GM21619 (cell line): ENCODE data around the gene THAP12.

Experiments used
- ATAC-seq: cut with Tn5 transposase; IDR thresholded peaks from one replicate; pipeline ENCODE4 v1.9.1; 2021; ENCODE audit not compliant: unreplicated experiment

The THAP12 gene

DNA sequence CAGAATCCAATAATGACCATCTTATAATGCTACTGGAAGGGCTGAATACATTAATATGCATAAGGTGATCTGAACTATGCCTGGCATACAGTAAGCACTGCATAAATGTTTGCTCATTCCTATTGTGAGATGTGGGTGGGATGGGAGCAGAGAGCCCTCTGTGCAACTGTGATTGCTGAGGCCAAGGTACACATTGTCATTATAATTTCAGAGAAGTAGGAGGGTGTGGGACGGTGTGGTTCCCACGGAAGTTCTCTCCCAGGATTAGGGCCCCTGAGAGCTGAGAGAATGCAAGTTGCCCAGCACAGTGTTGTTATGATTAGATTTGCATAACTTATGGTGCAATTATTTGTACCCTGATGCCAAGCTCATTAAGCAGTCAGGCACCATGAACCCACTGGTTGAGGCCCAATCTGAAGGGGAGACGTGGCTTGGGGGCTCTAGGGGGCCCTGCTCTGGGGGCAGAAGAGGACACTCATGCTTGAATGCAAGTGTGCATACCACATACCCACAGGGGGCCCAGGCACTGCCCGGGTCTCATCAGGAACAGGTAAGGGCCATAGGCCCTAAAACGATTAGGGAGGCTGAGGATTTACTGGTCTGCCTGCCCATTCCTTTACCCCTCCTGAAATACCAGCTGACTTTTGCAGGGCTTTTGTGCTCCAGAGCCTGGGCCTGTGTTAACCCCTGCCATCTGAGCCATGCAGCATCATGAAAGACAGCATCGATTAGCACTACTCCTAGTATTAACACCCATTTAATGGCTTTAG, 72.8 kb downstream of the THAP12 start:
- ATAC-seq: no peak

DNA sequence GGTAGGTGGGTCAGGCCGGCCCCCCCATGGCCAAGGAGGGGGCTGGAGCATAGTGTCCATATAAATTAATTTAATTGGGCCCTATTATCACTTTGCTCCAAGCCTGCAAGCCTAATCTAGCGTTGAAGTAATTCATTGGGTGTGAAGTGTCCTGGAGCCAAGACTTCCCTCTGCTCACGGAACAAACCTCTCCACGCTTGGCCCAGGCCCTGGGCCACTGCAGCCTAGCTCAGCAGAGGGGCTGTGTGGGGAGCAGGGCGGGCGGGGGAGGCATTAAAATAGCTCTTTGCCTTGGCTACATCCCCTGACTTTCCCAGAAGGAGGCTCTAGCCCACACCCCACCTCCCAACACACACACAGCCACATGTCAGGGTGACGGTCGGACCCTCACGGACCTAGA, 73.5 kb downstream of the THAP12 start:
- ATAC-seq: no peak

DNA sequence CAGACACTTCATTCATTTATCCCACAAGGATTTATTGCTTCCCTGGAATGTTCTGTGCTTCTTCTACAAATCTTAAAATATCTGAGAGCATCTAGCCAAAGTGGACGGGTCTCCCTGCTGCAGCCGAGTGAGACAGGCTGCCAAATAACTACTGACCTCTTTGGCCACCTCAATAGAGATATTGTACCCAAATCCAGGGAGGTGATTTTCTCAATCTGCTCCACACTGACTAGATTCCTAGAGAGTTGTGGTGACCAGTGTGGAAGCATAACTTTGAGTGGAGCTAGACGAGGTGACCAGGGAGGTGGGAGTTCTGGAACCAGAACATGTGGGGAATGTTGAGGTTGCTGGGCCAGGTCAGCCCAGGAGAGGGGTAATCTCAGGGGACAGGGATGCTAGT, 77.5 kb downstream of the THAP12 start:
- no peak for ATAC-seq

DNA sequence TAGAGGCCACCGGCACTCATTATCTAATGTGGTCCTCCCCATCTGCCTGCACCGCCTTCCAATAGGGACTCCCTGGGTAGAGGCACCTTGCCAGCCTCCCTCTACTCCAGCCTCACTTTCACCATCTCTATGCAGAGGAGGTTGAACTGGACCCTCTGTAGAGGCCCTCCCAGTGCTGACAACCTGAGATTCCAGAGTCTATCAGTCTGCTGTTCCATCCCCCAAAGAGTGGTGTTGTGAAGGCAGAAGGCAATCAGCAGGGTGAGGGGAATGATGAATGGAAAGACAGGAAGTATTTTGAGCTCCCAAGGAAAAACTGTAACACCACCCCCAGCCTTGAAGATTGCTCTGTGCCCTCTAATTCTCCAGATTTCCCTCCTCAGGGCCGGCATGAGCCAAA, 77.9 kb downstream of the THAP12 start:
- ATAC-seq: no peak
